ENCODE results near the gene TMEM272.

DNA sequence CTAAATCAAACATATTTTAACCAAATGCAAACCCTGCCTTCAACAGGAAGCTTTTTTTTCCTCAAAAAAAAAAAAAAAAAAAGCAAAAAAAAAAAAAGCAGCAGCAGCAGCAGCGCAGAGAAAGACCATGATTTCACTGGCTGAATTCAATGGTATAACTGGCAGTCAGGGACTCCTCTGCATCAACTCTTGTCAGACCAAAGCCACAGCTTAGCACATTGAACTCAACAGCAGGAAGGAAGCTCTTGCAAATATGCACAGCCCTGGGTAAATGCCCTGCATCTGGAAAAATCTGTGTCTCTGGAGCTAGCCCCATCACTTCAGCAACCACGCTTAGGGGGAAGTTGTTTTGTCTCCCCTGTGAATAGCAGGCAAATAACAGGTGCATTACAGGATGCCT is 23.4 kb downstream of the TMEM272 start:
- TF ChIP-seq ISL1 (CRISPR knock-in tag; IDR thresholded peaks at IDR 0.05) (no peak), ARNTL (CRISPR knock-in tag; IDR thresholded peaks at IDR 0.05; ENCODE audit: borderline replicate concordance, low read depth) (no peak), ZNF565 (CRISPR knock-in tag; conservative IDR thresholded peaks at IDR 0.05; ENCODE audit: low read depth) (no peak), CSDC2 (CRISPR knock-in tag; IDR thresholded peaks at IDR 0.05) (no peak)
- TF ChIP-seq, protein P1, sequence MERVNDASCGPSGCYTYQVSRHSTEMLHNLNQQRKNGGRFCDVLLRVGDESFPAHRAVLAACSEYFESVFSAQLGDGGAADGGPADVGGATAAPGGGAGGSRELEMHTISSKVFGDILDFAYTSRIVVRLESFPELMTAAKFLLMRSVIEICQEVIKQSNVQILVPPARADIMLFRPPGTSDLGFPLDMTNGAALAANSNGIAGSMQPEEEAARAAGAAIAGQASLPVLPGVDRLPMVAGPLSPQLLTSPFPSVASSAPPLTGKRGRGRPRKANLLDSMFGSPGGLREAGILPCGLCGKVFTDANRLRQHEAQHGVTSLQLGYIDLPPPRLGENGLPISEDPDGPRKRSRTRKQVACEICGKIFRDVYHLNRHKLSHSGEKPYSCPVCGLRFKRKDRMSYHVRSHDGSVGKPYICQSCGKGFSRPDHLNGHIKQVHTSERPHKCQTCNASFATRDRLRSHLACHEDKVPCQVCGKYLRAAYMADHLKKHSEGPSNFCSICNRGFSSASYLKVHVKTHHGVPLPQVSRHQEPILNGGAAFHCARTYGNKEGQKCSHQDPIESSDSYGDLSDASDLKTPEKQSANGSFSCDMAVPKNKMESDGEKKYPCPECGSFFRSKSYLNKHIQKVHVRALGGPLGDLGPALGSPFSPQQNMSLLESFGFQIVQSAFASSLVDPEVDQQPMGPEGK (CRISPR knock-in tag; IDR thresholded peaks at IDR 0.05; ENCODE audit: borderline replicate concordance), result no peak
